NCI-H2196 treated with DMSO at 0.1 percent for 48 hours (cell line): ENCODE measurements around the gene DPCD.
A peak's percentile ranks its signal among the peaks of the same experiment; 100 is the strongest.

Experiments
- DNase-seq: peaks from one replicate; lab custom pipeline; 2025; ENCODE audit not compliant: unreplicated experiment; lab: John Stamatoyannopoulos, UW

Gene DPCD

DNA sequence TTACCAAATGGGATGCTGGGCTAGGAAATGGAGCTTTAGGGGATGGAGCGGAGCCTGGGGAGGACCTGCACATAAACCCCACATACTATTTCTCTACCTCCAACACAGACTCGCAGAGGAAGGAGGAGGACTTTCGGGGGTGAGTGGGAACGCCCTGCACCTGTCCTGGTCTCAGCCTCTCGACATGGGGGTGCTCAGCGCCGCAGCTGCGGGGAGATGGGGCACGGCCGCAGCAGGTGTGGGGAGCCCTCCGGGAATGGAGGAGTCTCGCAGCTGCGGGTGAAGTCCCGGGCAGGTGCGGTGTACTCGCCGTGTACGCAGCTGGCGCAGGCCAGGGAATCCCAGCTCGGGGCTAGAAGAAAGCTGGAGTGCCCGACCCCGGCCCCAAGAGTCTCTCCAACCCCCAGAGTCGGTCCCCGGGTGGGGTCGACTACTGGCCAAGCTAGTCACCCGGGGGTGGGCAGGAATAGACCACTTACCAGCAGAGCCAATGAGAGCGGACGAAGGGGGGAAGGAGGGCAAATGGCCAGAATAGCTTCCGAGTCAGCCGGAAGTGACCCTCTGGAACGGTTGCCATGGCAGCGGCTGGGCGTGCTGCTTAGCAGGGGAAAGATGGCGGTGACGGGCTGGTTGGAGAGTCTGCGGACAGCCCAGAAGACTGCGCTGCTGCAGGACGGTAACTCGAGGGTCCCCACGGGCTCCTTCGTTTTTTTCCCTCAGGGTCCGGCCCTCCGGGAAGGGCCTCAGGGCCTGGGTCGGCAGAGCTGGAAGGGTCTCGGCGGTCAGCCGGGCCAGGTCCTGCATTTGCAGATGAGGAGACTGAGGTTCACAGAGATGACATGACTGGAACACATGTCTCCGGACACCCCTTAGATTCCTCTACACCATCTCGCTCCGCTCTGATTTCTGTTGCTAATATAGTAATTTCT is at the start of gene DPCD, which contains the start of gene POLL:
TSS of gene DPCD (plus strand) at position 597 of the 929 bp plus-strand sequence. CDS start at position 613, 16 bp downstream.
TSS of gene POLL (minus strand) at position 533 of the 929 bp plus-strand sequence. CDS start 897 bp downstream, outside the sequence.
- peak; percentile 58 for DNase-seq

DNA sequence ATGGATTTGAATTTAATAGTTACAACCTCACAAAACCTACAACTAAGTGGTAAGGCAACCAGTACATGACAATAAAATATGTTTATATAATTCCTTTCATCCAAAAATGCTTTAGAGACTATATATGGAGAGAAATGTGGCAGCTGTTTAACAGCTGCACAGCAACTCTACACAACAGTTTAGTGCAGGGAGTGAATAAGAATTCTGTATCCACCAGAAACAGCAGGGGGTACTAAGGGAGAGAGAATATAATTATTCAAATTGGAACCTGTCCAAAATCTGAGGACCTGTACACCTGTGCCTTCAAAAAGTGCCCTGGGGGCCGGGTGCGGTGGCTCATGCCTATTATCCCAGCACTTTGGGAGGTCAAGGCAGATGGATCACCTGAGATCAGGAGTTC is 49.7 kb upstream of the DPCD start:
- no peak for DNase-seq

DNA sequence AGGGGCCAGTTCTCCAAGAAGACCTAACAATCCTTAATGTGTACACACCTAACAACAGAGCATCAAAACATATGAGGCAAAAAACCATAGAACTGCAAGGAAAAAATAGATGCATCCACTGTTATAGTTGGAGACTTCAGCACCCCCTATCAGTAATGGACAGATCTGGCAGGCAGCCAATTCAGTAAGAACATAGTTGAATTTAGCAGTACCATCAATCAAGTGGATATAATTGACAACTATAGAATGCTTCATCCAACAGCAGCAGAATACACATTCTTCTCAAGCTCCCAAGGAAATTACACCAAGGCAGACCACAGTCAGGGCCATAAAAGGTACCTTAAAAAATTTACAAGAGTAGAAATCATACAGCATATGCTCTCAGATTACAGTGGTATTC is 42.2 kb upstream of the DPCD start:
- no peak for DNase-seq

DNA sequence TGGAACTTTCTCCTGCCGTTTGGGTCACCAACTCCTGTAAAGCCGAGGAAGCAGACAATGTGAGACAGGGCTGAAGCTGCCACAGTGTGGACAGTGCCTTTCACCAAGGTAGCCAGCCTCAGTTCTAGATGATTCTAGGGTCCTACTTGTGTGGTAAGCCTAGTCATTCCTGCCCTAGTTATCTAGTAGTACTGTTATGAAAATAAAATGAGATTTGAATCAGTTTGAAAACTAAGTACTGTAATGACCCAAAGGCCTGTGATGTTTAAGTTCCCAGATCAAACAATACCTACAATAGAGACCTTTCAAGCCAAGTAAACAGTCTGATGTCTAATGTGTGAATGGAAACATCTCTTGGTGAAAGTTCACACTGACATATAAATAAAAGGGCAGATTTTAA is 37.2 kb upstream of the DPCD start:
- DNase-seq = no peak

DNA sequence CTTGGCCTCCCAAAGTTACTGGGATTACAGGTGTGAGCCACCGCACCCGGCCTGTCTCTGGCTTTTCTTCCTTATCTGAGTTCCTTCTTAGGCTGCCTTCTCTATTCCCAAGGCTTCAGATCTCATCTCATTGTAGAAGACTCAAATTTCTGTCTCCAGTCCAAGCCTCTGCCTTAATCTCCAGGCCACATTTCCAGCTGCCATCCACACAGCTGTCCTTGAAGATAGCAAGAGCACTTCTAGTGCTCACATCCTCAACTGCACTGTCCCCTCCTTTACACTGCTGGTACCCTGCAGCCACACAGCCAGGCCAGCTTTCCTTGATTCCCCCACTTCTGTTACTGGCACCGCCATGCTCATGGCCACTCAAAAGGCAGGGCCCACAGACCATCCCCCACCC is 35.7 kb upstream of the DPCD start:
- DNase-seq = no peak

DNA sequence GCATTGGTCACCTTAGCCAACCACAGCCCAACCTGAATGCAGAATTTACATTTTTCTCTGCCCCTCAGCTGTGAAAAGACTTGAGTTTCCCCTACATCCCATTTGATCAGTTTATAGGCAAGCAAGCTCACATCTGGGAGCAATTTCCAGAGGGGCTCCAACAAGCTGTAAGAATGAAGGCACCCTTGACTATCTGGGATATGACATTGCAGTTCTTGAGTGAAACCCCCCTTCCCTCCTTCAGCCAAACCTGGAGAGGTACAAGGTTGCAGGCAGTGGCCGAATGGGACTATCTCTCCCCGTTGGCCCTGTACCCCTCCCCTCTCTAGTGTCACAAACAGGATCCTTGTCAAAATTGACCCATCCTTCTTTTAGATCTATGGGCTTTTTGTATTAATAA is 30.6 kb upstream of the DPCD start:
- DNase-seq = no peak

DNA sequence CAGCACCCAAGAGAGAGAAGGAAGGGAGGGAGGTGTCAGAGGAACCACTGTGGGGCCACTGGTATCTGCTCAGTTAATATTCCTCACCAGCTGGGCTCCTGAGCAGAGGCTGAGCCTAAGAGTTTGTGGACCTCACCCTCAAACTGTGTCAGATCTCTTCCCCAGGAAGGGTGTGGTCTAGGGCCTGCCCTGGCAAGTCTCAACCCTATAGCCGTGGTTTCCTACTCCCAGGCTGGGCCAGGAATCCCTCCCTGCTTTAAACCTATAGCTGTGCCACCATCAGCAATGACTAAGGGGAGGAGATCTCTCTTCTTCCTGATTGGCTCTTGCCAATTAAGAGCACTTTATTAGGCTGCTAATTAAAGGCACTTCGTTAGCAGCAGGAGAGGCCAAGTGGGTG is 29.9 kb upstream of the DPCD start:
- DNase-seq = no peak

DNA sequence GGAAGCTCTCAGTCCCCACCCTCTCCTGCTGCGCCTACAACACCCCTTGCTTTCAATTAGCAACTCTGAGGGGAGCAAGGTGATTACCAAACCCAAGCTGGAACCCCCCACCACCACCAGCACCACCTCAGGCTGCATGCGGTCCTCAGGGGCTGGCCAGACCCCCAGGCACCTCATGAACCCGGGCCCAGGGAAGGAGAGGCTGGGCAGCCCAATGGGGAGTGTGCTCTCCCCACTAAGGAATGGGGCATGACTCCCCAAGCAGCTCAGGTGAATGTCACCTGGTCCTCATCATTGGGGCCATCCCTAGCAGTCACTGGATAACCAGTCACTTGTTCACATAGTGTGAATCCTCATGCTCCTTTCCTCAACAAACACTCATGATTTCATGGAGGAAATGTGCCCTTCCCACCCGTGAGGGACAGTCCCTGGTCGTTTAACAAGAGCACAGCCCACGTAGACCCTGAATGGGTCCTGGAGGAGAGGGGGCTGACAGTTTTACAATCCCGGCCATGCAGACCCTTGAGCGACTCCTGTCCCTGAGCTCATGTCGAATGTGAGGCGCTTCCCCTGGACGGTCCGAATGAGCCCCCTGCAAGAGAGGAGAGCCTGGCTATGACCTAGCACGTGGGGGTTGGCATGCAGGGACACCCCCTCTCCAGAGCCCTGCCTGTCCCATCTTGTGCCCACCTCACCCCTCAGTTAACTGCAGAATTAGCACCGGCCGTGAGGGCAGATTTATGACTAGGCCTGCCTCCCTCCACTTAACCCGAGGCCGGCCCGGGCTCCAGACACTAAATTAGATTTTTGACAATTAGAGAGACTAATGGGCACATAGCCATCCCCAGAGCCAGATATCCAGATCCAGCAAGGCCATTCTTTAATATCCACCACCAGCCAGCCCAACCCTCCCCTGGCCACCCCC is 29.2 kb upstream of the DPCD start:
- DNase-seq = no peak

DNA sequence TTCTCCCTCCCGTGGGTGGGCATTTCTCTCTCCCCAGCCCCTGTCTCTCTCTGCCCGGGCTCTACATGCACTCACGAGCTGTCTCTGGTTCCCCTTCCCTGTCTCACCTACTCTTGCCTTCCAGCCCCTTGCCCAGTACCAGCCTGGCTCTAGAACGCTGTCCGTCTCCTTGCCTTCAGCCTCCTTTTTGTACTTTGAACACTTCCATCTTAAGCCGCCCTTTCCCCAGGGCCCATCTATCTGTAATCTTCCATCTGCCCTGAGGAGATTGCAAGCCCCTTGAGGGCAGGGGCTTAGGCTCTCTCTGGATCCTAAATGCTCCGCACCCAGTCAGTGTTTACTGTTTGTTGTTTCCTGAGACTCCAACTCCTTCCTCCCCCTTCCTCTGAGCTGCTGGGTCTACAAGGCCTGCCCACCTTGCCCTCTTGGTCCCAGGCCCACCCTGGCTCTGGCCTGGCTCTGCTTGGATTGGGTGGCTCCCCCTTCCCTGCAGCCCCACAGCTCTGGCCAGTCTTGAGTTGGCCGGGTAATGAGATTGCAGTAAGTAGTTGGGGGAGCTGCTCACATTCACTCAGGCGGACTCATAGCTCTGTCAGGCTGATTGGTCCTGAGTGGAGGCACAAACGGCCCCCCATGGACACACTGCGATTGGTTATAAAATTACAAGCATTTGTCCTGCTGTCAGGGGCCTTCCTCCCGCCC is 28.4 kb upstream of the DPCD start:
- DNase-seq = no peak

DNA sequence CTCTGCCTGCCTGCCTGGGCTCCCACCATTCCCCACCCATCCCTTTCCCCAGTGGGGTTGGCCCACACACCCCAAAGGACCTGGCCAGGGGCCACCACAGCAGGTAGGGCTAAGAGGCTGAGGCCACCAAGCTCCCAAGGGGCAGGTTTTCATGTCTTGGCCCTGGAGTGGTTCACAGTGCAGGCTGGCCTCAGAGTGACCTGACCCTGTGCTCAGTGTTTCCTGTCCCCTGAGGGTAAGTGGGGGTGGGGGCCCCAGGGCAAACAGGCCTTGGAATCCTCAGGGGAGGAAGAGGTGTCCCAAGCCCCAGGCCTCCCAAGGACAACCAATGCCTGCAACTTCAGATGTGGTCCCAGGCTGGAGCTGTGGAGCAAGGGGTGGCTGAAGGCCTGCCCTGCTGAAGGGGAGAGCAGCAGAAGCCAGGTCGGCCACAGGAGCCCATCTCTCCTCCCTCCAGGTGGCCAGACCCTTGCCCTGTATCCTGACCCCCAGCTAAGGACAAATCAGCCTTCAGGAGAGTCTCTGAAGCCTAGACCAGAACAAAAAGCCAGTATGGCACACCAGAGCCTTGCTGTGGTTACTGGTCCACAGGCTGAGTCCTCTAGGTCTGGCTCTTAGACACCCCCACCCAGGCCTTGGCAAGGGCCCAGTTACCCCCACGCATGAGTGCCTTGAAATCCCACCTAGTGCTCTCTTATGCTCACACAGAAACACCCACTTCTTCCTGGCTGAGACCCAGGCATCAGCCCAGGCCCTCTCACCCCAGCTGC is 27.6 kb upstream of the DPCD start:
- no peak for DNase-seq

DNA sequence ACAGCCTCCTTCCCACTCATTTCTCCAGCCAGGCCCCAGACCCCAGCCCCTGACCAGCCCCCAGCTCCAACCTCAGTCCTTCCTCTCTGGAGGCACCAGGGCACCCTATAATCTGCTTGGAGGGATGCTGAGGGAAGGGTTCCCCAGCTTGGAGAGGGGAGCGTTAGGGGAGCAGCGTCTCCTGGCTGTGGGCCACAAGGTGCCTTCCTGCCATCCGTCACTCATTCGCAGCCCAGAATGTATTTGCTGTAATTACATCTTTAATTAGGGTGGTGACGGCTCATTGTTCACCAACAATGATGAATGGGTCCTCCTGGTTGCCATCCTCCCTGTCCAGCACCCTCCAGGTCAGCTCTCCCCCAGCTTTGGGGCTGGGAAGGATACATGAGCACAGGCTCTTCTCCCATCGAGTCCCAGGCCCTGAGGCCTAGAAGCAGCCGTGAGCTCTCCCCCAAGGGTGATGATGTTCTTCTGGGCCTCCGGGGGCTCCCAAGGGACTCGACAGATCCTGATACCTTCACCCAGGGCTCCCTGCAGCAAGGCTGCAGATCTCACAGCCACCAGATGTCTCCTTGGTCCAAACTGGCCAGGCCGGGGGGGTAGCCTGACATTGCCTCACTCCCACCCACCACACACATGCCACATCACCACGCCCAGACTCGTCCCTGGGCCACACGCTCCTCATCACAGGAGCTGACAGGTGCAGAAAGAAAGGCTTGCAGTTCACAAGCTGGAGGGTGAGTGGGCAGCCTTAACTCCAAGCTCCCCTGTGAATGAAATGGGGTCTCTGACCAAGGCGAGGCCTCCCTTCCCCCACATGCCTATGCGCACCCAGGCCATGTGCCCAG is 26.8 kb upstream of the DPCD start:
- no peak for DNase-seq

DNA sequence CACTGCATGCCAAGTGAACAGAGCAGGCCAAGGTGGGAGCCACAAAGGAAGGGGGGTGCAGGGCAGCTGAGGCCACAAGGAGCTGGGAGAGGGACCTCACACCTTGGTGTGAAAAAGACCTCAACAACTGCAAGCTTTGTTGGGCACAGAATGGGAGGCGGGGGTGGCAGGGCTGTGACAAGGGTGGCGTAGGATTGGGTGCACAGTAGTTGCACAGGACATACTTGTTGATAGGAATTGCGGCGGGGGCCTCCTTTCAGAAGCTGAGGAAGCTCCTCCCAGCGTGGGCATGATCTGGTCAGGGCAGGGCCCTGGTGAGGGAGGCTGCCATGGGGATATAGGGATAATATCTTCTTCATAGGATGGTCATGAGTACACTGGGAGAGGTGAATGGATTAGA is 25.9 kb upstream of the DPCD start:
- no peak for DNase-seq

DNA sequence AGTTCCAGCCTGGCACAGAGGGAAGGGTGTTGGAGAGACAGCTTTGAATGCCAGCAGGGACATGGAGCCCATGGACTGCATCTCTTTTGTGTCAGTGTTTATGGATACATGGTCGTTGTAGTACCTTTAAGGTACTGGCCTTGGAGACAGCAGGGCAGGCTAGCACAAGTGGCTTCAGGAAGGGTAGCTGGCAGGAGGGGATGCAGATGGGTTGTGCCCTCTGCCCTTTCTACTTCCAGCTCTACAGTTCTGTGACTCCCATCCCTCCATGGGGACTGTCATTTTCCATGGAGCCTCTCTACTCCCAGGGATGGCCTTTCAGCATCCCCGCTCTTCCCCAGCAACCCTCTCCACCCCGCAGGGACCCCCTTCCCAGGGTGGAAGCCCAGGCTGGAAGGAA is 25.1 kb upstream of the DPCD start:
- DNase-seq = no peak

DNA sequence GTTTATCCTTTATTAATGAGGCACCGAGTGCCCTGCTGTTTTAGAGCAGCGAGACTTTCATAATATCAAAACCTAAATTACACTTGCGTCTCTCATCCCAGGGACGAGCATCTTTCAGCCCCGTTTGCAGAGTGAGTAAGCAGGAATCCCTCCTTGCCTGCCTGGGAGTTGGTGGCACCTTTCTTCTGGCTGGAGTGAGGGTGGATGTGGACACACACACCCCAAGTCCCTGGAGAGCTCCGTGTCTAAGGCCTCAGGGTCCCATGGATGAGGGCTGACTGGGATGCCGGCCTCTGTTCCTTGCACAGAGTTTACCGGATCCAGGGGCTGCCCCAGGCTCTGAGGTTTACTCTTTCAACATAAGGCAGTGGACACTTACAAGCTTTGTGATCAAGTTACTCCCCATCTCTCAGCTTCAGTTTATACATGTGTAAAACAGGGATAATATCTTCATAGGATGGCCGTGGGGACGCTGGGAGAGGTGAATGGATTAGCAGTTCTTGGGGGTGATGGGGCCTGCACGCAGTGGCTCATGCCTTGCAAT is 24.6 kb upstream of the DPCD start:
- no peak for DNase-seq

DNA sequence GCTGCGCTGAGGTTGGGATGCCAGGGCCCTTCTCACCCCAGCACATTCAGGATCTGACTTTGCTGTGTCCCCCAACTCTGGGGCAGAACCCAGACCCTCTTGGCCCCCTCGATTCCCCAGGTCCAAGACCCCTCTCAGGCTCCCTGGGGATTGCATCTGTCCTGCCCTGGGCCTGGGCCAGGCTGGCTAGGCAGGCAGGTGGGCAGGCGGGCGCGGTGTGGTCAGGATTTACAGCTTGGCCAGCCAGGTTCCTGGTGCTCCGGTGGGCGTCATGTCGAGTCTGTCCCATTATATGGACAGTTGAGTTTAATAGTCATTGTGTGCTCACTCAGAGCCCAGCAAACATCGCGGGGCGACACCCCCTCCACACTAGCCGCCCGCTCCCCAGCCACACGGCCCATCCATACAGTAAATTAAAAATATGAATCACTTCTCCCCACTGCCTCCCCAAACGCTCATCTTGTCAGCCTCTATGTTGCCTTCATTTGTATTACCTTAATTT is 23.6 kb upstream of the DPCD start:
- no peak for DNase-seq

DNA sequence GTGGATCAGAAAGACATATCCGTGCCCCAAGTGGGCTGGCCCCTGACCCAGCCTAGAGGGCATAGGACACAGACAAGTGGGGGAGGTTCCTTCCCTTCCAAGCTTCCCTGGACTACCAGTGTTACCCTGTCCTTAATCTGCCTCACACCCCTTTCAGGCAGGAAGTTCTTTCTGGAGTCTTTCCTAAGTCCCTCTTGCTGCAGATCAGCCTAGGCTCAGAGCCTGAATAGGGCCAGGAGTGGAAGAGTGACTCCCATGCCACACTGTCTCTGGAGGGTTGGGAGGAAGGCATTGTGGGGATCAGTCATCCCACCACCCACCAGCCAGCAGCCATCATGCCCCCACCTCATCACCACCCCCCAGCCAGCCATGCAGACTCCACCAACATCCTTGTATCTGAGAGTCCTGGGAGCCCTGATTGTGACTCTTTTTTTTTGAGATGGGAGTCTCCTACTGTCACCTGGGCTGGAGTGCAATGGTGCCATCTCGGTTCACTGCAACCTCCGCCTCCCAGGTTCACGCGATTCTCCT is 22.7 kb upstream of the DPCD start:
- DNase-seq = no peak

DNA sequence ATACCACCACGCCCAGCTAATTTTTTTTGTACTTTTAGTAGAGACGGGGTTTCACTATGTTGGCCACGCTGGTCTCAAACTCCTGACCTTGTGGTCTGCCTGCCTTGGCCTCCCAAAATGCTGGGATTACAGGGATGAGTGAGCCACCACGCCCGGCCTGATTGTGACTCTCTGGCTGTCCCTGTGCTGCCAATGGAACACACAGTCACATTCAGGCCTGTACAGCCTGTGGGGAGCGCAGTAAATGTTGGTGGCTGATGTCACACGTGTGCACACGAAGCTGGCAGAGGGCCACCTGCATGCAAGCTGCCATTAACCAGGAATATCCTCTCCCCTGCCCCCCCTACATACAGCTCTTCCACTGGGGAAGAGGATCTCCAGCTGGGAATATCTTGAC is 22.2 kb upstream of the DPCD start:
- DNase-seq = no peak

DNA sequence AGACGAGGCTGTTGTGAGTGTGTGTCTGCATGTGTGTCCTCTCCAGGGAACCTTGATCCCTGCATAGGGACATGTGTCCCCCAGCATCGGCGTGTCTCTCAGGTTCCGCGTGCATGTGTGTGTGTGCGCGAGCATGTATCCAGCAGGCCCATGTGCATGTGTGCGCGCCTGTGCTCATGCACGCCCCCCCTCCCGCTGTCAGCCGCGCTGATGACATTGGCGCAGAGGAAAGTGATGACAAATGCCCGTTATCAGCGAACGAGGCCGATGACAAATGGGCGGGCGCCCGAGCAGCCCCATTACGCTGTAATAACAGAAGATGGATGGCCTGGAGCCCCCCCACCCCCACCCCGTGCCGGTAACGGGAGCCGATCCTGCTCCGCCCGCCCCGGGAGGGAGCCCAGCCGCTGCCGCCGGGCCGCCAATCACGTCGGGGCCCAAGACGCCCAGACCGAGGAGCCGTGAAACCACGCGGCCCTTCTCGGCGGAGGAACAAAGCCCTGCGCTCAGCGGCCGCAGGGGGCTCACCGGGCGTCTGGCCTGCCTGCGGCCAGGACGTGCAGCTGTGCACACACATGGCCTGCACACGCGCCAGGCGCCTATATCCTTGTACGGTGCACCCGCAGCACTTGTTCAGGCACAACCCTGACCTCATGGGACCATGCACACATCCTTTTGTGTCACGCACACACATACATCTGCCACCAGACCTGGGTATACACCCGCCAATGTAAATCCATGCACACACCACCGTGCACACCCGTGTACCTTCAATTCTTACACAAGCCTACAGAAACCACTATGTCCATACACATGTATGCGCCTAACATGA is 21.6 kb upstream of the DPCD start:
- no peak for DNase-seq
